22Rv1 (cell line): ENCODE measurements around the gene TMEM208.

Source experiments
- H3K27ac ChIP-seq: fragments of 450-650 bp; 2 replicates; pipeline ENCODE4 v1.5.1; 2017
- CTCF ChIP-seq: fragments of 450-650 bp; IDR thresholded peaks from 2 replicates; pipeline ENCODE4 v1.5.1; 2017; ENCODE audit warnings: mild to moderate bottlenecking
- ZFX ChIP-seq: fragments of 450-650 bp; IDR thresholded peaks from 2 replicates; pipeline ENCODE4 v1.6.1; 2017; ENCODE audit warnings: antibody characterized with exemption, borderline replicate concordance

Gene TMEM208

DNA sequence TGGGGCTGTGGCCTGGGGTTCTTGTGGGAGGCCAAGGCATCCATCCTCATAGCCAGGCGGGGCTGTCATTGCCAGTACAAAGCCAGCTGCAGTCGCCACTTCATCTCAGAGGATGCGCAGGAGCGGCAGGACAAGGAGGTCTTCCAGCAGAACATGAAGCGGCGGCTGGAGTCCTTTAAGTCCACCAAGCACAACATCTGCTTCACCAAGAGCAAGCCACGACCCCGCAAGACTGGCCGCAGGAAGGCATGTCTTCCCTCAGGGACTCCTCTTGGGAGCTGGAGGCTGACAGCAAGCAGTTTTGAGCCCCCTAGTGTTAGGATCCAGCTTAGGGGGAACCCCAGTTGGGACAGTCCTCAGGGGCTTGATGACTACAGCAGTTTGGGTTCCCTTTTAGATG is 37.3 kb downstream of the TMEM208 start:
- no peak for TF ChIP-seq ZFX
- no peak for TF ChIP-seq CTCF
- no peak overlapping the region for H3K27ac ChIP-seq

- TF ChIP-seq ZFX (no peak), CTCF (no peak)
- no peak overlapping the region for H3K27ac ChIP-seq
These were observed 37.9 kb downstream of the TMEM208 start for GRCh38 chr16:67264866-67265265.

GRCh38 chr16:67265834-67266233 is 38.9 kb downstream of the TMEM208 start:
- no peak for TF ChIP-seq ZFX
- no peak for TF ChIP-seq CTCF
- H3K27ac ChIP-seq = no peak overlapping the region

GRCh38 chr16:67268136-67268579 is 41.2 kb downstream of the TMEM208 start:
- TF ChIP-seq ZFX (no peak), CTCF (no peak)
- no peak overlapping the region for H3K27ac ChIP-seq

DNA sequence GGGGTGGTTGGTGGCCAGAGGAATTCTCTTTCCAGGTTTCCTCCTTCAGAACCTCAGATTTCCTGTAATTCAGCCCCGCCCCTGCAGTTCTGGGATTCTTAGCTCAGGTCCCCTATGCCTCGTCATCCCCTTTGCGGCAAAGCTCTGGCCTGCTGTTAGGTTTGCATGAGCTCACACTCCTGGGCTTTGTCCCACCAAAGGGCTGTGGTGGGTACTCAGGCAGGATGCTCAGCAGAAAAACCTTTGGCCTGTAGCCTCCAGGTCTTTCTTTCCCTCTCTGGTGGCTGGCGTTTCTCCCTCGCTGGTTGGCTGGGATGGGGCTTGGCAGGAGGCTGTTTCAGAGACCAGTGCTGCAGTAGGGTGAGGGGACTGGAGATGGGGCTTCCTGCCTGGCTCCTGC is 42.8 kb downstream of the TMEM208 start:
- TF ChIP-seq CTCF = no peak
- no peak for TF ChIP-seq ZFX
- no peak overlapping the region for H3K27ac ChIP-seq

GRCh38 chr16:67270931-67271338 is 44.0 kb downstream of the TMEM208 start:
- TF ChIP-seq CTCF (no peak), ZFX (no peak)
- no peak overlapping the region for H3K27ac ChIP-seq

DNA sequence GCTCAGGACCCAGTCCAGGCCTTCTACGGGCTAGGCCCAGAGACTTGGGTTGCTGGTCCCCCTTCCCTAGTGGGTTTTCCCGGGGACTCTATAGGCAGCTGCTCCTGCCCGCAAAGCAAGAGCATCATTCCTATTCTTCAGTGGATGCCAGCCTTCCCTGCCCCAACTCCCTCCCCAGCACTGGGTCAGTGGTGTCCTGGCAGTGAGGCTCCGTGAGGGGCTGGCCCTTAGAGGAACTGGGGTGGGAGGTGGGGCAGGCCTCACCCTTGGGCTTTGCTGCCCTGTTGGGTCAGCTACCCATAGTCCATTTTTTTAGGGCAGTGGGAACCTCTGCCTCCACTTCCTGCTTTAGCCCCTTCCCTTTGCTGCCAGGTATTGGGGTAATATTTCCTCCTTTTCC is 44.5 kb downstream of the TMEM208 start:
- no peak overlapping the region for H3K27ac ChIP-seq
- no peak for TF ChIP-seq ZFX
- no peak for TF ChIP-seq CTCF
